Hippocampal formation (tissue), 2 donors: ENCODE measurements around the gene TRNT1.

Source experiments
- DNase-seq, 2 donors: peaks; one replicate each; lab custom pipeline; 2025; lab: John Stamatoyannopoulos, UW

TRNT1 gene

DNA sequence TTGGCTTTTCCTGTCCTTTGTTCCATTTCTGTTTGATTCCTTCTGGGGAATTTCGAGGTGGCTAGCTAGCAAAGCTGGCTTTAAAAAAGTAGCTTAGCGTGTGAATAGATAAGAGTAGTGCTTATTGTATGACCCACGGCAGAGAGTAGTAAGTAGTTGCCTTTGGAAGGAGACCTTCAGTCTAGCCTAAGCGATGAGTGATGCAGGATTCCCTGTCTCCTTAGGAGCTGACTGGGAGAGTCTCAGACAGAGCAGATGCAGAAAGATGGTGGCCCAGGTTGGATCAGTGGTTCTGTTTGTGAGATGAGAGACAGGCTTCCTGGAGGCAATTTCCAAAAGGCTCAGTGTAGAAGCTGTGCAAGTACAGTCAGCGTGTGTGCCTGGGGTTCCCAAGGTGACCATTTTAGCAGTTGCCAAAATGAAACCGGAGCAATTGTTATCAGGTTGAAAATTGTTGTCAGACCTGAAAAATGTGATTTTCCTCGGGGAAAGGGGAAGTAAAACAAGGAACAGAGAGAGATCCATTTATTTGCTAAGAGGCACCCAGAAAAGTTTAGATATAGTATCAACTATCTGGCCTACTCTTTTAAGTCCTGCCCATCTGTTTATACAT lies 15.9 kb upstream of the TRNT1 start:
- no peak for DNase-seq

DNA sequence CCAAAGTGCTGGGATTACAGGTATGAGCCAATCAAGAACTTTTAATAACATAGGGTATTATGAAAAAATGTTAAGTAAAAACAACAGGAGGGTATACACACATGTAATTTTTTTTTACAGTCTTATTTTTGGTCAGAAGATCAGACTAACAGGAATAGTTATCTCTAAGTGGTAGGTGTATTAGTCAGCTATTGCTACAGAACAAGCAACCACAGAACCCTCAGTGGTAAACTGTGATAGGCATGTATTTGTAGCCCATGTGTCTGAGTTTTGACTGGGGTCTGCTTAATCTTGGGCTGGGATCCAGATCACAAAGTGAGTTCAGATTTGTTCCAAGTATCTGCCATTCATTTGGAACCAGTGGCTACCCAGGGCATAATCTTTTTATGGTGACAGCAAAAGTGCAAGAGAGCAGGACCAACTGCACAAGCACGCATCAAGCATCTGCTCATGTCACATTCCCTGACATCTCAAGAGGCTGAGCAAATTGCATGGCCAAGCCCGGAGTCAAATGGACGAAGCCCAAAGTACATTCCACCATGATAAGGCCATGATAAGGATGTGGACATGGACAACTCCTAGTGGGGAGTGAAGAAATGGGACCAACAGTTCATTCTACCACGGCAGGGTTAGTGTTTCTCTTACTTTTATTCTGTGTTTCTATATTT lies 13.6 kb upstream of the TRNT1 start:
- no peak for DNase-seq

DNA sequence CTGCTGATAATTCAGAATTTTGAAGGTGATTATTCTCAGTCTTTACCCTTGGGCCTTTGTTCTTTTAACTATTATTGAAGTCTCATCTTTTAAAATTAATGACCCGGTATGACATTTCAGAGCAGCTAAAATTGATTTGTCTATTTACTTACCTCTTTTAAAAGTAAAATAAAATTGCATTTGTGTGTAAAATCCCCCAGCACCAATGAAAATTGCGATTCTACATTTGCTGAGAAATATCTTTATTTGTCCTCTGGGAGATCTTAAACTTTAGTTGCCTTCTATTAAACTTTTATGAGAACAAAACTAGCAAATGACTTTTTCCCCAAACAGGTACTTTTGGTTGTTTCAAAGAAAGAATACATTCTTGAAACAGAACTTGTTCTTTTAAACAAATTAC lies 9.1 kb upstream of the TRNT1 start:
- DNase-seq = no peak

DNA sequence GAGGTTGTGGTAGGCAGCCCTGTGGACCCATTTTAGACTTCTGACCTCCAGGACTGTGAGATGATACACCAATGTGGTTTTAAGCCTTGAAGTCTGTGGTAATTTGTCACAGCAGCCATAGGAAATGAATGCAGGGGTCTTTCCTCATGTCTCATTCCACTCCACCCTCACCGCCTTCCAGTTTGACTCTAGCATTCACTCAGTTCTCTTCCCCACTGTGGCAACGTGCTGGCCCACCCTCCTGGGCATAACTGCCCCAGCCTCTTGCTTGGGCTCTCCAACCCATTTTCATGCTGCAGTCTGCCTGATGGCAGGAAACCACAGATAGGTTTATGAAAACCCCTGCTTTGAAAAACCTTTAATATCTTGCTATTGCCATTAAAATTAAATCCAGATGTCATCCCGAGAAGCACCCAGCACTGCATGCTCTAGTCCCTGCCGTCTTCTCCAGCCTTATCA lies 7.3 kb upstream of the TRNT1 start:
- no peak for DNase-seq

DNA sequence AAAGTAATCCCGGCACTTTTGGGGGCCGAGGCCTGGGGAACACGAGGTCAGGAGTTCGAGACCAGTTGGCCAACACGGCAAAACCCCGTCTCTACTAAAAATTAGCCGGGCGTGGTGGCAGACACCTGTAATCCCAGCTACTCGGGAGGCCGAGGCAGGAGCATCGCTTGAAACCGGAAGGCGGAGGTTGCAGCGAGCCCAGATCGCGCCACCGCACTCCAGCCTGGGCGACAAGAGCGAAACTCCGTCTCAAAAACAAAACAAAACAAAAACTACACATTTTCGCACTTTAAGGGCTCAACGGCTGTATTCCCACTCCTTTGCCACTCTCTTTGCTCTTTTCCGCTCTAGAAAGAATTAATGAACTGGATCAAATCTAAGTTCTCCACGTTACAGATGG lies 763 bp upstream of the TRNT1 start:
- DNase-seq = no peak

DNA sequence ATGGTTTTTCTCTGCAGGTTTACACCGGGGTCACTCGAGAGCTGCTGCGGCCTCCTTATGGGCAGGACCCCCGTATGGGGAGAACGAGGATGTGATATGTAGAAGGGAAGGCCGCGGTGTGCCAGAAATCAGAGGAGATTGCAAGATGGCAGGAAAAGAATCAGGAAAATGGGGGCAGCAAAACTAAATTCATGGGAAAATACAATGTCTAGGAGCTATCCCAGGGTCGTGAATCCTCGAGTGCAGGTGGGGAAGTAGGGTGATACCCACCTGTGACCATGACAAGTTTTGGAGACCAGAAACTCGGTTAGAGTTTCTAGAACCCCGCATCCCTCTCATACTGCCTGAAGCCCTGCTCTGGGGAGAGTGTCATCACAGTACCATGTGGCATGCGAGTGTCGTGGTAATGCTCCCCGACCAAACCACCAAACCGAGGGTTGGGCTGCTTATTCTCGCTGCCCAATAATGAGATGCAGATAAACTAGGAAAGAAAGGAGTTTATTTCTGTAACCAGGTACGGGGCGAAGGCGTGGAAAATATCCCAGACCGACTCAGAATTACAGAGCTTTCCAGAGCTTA lies 781 bp downstream of the TRNT1 start:
- DNase-seq = no peak

DNA sequence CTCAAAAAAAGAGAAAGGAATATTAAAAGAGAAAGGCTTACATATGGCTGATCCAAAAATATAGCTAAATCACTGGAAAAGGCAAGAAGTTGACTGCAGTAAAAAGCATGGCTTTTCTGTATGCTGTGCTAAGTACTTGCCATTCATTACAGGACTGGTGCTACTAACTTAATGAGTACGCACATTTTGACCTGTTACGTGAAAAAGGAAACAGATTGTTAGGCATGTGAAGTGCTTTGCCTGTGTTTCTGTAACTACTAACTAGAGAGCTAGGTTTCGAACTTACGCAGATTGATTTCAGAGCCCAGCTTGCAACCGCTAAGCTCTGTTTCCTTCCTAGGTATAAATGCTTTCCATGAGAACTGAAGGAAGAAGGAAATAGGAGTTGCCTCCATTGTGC lies 2.8 kb downstream of the TRNT1 start:
- no peak for DNase-seq

DNA sequence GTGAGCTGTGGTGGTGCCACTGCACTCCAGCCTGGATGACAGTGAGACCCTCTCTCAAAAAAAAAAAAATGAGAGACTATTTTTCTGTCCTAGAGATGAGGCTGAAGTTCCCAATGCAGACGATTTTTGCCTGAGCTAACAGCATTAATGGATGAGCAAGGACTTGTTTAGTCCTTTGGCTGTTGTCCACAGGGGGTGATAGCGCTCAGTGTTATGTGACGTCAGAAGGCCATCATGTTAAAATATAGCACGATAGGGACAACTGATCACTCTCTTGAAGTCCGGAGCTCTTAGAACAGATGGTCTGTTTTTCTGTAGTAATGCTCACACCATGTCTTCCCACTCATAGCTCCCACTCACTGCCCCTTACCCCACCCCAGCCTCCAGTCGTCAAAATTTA lies 6.8 kb downstream of the TRNT1 start:
- DNase-seq = no peak

DNA sequence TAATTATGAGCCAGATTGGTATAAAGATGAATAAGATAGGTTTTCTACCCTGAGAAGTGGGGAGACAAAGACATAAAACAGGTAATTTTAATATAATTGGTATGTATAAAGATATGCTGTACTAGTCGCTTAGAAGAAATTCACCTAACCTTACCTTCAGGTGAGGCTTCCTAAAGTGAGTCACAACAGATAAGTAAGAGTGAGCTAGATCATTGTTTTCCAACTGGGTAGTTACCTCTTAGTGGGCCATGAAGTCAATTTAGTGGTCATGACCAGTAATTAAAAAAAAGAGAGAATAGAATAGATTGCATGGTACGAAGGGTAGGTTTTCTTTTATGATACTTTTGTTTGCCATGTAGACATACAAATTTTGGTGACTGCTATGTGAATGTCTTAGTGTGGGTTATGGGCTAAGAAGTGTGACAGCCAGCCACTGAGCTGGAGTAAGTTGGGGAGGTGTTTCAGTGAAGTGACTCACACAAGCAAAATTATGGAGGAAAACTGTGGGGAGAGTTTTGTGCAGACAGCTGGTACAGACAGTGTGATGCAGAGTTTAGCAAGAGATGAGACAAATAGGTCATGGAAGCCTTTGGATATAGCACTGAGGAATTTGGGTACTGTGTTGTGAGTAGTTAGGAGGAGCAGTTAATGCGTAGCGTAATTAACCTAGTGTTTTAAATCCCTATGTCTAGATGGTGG lies 8.2 kb downstream of the TRNT1 start:
- no peak for DNase-seq

DNA sequence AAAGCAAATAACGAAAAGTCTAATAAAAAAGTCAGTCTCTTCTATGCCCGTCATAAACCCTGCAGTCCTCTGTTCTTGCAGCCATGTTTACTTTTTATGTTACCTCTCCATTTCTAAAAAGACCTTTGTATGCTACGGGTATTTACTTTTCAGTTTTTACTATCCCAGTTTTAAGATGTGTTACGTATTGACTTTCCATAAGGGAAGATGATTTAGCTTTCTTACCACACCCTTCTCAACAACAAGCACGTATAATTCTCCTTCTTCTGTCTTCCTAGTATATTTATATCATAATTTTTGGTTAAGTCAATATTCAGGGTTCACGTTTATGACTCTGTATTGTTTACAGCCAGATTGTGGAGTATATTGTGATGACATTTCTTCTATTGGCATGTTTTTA lies 10.8 kb downstream of the TRNT1 start:
- no peak for DNase-seq

DNA sequence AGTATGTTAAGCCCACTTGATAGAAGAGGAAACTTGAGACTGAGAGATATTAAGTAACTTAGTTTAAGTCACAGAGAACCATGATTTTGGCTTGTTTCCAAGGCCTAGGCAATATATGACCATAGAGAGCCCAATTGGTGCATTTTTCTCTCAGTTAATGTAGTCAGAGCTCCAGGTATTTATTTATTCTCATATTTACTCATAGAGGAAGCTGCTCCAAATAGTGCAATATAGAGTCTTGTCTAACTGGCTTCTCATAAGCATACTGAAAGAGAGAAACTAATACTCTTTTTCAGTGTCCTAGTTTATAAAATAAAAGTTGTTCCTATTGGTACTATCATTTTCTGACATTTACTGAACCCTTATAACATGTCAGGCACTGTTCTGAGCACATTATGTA lies 15.2 kb downstream of the TRNT1 start:
- DNase-seq = no peak

DNA sequence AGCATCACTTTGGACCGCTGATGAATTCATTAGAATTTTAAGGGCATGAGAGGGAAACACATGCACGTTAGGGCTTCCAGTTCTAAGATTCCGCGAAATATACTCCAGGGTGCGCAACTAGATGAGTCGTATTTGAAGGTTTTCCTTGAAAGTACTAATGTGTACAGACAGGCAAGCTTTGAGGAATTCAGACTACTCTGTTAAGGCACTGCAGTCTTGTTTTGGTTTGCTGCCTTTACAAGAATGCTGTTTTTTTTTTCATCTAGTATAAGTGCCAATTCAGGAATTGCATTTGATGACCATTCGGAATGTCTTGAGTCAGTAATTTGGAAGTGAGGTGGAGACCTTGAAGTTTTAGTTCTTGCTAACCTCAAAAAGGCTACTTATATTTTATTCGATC lies 19.1 kb downstream of the TRNT1 start:
- DNase-seq = no peak

DNA sequence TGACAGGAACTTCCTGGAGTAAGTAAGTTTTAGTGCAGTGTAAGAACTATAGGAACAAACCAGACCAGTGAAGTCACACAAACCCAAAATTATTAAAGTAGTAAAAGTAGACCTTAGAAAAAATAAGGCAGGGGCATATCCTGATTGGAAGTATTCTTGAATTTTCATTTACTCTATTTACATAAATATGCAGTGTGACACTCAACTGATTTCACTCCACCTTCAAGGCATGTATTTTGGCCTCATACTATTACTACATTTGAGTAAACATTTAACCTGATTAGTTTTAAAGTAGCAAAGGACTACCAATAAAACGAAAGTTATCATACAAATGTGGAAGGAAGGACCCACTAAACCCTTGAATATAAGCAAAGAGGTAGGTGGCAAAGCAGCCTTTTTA lies 22.8 kb downstream of the TRNT1 start:
- no peak for DNase-seq

DNA sequence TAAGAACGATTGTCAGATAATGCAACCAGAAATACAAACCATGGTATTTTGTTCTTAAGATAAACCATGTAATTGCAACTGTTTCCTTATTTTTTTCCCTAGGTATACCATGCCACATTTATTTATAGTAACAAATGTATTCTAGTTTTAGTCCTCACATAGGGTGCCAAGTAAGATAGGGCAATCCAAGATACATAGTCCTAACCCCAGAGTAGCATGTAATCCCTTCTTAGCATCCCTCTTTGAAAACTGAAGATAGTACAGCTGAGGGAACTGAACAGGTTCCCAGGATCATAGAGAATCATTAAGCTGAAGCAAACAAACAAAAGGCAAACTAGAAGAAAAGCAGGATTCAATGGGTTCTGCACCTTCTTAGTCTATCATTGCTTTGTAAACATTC lies 24.8 kb downstream of the TRNT1 start:
- no peak for DNase-seq

DNA sequence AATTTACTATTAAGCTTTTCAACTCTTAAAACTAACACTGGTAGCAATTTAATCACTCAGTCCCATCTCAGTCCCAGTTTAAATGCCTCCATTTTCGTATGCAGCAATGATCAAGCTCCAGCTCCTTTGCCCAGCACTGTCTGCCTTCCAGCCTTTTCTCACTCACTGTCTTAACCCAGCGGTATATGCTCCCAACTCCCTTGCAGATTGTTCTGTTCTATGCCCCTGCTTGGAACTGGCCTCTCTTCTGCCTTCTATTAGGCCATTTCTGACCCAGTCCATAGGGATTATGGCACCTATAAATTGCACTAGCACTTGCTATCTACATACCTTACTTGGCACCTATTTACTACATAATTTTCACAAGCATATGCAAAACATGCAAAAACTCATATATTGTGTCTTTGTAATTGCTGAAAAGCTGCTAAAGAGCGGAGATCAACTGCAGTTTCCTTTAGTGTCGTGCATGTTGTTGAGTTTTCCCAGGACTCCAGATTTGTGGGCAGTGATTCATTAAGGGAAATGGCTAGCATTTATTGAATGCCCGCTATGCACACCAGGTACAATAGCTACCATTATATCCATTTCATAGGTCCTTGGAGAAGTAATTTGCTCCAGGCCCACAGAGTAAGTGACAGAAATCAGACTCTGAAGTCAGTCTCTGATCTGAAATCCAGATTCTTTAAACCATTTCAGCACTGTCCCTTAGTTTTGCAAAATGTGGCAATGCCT lies 28.3 kb downstream of the TRNT1 start:
- DNase-seq = no peak

DNA sequence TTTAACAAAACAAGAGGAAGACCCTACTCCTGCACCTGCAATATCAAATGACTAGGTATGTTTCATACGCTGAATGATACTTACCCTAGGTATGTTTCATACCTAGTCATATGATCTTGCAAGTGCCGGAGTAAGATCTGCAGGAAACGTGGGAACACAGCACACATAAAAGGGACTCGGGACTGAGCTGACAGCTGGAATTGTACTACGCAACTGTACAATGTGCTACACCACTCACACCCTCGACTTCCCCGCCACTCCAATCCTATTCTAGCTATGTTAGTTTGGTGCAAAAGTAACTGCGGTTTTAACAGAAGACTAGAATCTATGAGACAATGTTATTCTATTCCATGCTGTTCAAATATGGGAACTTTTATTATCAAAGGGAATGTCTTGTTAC lies 30.7 kb downstream of the TRNT1 start:
- no peak for DNase-seq

DNA sequence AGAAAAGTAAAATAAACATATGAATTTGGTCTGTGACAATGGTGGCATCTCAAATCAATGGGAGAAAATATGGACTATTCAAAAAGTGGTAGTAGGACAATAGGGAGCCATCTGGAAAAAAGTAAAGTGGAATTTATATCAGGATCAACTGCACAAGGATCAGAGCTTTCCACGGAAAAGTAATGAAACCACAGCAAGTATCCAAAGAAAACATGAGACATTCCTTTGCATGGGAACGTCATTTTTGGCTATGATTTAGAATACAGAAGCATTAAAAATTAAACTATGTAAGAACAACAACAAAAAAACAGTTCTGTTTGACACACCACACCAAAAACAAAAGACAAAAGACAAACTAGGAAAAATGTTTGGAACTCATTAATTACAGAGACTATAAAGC lies 34.1 kb downstream of the TRNT1 start:
- no peak for DNase-seq

DNA sequence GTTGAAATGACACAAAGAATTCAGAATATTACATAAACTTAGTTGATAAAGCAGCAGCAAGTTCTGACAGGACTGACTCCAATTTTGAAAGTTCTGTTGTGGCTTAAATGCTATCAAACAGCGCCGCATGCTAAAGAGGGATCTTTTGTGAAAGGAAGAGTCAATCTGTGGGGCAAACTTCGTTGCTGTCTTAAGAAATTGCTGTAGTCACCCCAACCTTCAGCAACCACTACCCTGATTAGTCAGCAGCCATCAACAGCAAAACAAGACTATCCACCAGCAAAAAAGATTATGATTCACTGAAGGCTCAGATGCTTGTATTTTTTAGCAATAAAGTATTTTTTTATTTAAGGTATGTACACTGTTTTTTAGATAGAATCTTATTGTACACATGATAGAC lies 38.5 kb downstream of the TRNT1 start:
- no peak for DNase-seq

DNA sequence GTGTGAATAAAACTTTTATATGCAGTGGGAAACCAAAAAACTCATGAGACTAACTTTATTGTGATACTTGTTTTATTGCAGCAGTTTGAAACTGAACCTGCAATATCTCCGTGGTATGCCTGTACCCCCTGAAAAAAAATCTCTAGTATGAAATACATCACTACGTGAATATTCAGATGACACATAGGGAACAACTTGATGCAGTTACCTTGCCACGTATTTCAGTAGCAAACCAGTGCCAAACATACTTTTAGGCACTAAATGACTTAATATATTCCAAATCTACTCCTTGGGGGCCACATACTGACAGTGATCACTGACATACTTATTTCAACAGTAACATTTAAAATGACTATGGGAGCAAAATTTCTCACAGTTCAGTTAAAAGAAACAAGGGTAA lies 38.9 kb downstream of the TRNT1 start:
- DNase-seq = no peak

DNA sequence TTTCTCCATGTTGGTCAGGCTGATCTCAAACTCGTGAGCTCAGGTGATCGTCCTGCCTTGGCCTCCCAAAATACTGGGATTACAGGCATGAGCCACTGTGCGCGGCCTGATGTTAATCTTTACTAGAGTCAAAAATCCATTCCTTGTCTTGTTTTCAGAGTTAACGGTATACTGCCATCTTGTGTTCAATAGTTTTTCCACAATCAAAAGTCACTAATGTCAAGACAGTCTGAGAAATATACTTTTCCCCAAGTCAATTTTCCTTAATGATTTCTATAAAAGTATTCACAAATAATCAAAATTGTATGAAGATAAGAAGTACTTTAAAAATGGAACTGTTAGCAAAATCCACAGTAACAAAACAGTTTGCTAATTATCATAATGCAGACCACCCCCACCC lies 44.3 kb downstream of the TRNT1 start:
- DNase-seq = peak in 1 of 2 donors; percentile 25

DNA sequence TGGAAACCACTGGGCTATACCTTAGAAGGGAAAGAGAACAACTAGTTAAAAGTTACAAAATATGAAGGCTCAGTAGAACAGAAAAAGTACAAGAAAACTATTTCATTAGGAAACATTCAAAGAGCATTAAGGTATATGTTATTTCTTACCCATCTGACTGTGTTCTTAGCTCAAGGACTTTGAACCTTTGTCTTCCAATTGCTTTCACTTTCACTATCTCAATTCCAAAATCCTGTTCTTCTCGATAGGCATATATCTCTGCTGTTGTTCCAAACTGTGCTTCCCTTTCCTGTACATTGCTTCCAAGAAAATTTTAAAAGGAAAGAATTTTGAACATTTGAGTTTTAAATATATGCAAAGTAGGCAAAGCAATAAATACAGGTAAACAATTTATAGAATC lies 45.9 kb downstream of the TRNT1 start:
- DNase-seq = no peak

DNA sequence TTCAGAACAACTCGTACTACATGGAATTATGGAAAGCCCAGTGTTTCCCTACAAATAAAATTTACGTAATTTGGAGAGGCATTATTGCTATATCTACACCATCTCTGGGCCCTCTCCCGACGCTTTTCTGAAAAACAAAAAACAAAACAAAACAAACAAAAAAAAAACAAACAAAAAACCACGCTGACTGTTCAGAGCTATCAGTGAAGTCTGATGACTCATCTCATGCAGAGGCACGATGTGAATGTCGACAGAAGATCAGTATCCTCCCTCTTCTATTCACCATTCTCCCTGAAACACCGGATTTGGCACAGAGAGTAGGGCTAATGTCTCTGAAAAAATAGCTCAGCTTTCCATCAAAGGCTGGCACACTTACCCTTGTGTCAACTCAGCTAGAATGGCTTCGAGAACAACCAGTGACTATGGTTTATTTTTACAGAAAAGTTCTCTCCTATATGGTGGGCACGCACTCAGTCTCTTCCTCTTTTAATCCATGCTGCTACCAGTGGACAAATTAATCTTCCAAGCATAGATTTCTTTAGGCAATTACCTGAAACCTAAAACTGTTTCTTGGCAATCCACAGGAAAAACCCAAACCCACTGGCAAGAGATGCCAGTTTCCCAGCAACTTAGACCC lies 51.2 kb downstream of the TRNT1 start:
- no peak for DNase-seq
